HTR-8/SVneo (cell line): Measurements from ENCODE around the gene ARL2.
A peak's percentile ranks its signal among the peaks of the same experiment; 100 is the strongest.
"Not testable (repeated sequence)": the region's sequence is repeated elsewhere in the genome, so short reads cannot be mapped to it uniquely, and the experiment has no call there.

Experiments used
- DNase-seq: peaks from one replicate; pipeline ENCODE4 v3.0.0; 2011; ENCODE audit warnings: low spot score, mixed read lengths; ENCODE audit not compliant: insufficient read length
- FAIRE-seq: peaks from 2 replicates; lab custom pipeline; 2011; peaks lifted over from hg19 to GRCh38; lab: Jason Lieb, UNC

The ARL2 gene

GRCh38 chr11:65013888-65014725 lies at the start of gene ARL2:
ARL2 (plus strand) TSS chr11:65014160; CDS start chr11:65014208, 48 bp downstream.
- no peak for FAIRE-seq
- peak; percentile 93 for DNase-seq

GRCh38 chr11:64967375-64967774 lies 46.6 kb upstream of the ARL2 start:
- DNase-seq (no peak), FAIRE-seq (no peak)

- FAIRE-seq (no peak), DNase-seq (peak; percentile 44)
Measured at GRCh38 chr11:64969209-64969608, 44.8 kb upstream of the ARL2 start.

- FAIRE-seq (no peak), DNase-seq (no peak)
Measured at GRCh38 chr11:64970731-64971151, 43.2 kb upstream of the ARL2 start.

GRCh38 chr11:64971421-64972233 lies 42.3 kb upstream of the ARL2 start, which contains the start of gene MAJIN:
MAJIN (minus strand) TSS chr11:64972108; CDS start chr11:64959405, 12,703 bp downstream.
- no peak for DNase-seq
- no peak for FAIRE-seq

- DNase-seq, result no peak
- no peak for FAIRE-seq
Measured at GRCh38 chr11:64974124-64974523, 39.8 kb upstream of the ARL2 start.

GRCh38 chr11:64976651-64977050 lies 37.3 kb upstream of the ARL2 start:
- FAIRE-seq (no peak), DNase-seq (no peak)

GRCh38 chr11:64983339-64983738 lies 30.6 kb upstream of the ARL2 start:
- FAIRE-seq, DNase-seq: not testable (repeated sequence)

GRCh38 chr11:64987998-64988854 lies 25.7 kb upstream of the ARL2 start:
- FAIRE-seq (no peak), DNase-seq (no peak)

- no peak for FAIRE-seq
- no peak for DNase-seq
Measured at GRCh38 chr11:64989416-64989815, 24.5 kb upstream of the ARL2 start.

GRCh38 chr11:64990222-64990923 lies 23.6 kb upstream of the ARL2 start:
- FAIRE-seq, result no peak
- no peak for DNase-seq

- no peak for DNase-seq
- FAIRE-seq, result no peak
Measured at GRCh38 chr11:64994318-64994717, 19.6 kb upstream of the ARL2 start.

- FAIRE-seq (no peak), DNase-seq (no peak)
Measured at GRCh38 chr11:64996327-64996709, 17.6 kb upstream of the ARL2 start.

- DNase-seq (peak; percentile 91), FAIRE-seq (no peak)
Measured at GRCh38 chr11:64996710-64997380, 17.1 kb upstream of the ARL2 start, which contains the start of gene BATF2. BATF2 (minus strand) TSS chr11:64996971; CDS start chr11:64996914, 57 bp downstream.

- no peak for DNase-seq
- FAIRE-seq, result no peak
Measured at GRCh38 chr11:64998141-64998540, 15.8 kb upstream of the ARL2 start.

- DNase-seq (no peak), FAIRE-seq (no peak)
Measured at GRCh38 chr11:64998690-64999431, 15.1 kb upstream of the ARL2 start.

GRCh38 chr11:64999478-64999877 lies 14.5 kb upstream of the ARL2 start:
- DNase-seq, result no peak
- no peak for FAIRE-seq

- no peak for FAIRE-seq
- no peak for DNase-seq
Measured at GRCh38 chr11:65002706-65003105, 11.3 kb upstream of the ARL2 start.
